ENCODE results near the gene STAC.

DNA sequence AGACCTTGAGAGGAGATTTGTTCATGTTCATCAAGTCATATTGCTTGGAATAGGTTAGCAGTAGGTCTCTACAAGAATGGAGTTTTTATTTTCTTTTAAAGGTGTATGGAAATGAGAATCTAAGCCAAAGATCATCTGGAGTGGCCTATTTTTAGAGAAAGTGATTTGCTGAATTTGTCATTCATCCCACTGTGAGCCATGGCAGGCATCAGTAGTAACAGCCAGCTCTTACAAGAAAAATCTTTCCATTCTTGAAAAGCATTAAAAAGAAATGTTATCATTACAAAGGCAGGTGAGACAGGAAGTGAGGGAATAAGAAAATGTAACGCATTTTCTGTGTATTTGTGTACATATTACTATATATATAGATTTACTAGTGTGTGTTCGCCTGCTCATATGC lies 29.6 kb downstream of the STAC start:
- TF ChIP-seq, protein P1, sequence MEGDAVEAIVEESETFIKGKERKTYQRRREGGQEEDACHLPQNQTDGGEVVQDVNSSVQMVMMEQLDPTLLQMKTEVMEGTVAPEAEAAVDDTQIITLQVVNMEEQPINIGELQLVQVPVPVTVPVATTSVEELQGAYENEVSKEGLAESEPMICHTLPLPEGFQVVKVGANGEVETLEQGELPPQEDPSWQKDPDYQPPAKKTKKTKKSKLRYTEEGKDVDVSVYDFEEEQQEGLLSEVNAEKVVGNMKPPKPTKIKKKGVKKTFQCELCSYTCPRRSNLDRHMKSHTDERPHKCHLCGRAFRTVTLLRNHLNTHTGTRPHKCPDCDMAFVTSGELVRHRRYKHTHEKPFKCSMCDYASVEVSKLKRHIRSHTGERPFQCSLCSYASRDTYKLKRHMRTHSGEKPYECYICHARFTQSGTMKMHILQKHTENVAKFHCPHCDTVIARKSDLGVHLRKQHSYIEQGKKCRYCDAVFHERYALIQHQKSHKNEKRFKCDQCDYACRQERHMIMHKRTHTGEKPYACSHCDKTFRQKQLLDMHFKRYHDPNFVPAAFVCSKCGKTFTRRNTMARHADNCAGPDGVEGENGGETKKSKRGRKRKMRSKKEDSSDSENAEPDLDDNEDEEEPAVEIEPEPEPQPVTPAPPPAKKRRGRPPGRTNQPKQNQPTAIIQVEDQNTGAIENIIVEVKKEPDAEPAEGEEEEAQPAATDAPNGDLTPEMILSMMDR (conservative IDR thresholded peaks at IDR 0.05), result no peak
- no peak for TF ChIP-seq ZFX (IDR thresholded peaks at IDR 0.05)
